Loucy (cell line): ENCODE measurements around the gene EHBP1L1.

Experiments
- CTCF ChIP-seq: fragments of 200-600 bp; sonication (generic); conservative IDR thresholded peaks from 2 replicates; pipeline ENCODE4 v1.5.1; 2014; ENCODE audit warnings: mild to moderate bottlenecking, antibody characterized with exemption, low read length
- EZH2phosphoT487 ChIP-seq: fragments of 200-600 bp; IDR thresholded peaks from 2 replicates; pipeline ENCODE4 v1.6.1; 2018; ENCODE audit warnings: antibody characterized with exemption, mild to moderate bottlenecking, moderate library complexity, borderline replicate concordance

GRCh38 chr11:65578667-65579066 lies 2.8 kb downstream of the EHBP1L1 start:
- no peak for TF ChIP-seq CTCF
- TF ChIP-seq EZH2phosphoT487: no peak
